Measurements from ENCODE around the gene ZACN.

Gene ZACN

DNA sequence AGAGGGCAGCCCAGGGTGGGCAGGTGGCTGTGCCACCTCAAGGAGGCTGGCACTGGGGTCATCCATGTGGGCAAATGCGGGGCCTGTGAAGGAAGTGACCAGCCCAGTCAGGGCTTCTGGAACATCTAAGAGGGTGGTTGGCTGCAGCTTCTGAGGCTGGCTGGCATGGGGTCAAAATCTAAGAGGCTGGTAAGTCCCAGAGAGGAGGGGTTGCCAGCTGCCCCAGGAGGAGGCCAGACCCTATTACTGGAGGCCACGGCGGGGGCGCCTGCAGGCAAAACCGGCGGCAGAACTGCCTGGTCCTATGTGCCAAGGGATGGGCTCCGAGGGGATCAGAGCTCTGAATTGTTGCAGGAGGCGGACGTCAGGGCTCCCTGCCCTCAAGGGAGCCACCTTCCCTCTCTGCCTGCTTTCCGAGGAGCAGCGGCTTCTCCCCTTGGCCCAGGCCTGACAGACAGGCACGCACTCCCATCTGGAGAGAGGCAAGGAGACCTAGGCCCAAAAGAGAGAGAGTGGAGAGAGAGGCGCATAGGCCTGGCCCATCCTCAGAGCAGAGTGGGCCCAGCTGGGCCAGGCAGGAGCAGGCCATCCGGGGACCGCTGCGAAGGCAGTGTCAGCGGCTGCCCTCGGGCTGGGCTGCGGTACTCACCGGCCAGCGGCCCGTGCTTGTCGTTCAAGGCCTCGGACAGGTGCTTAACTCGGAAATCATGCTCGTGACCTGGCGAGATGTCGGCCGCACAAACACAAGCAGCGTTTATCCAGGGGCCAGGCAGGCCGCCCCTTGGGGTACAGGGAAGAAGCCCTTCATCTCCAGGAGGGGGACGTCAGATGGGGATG is 10.9 kb downstream of the ZACN start:
- TF ChIP-seq CTCF (conservative IDR thresholded peaks at IDR 0.05; ENCODE audit: low read depth, low read length): no peak
- H3K4me3 ChIP-seq (ENCODE audit: low read depth, low read length): no peak overlapping the region
- no peak for DNase-seq (ENCODE audit: low read depth)

GRCh38 chr17:76090517-76091129 is 11.6 kb downstream of the ZACN start:
- no peak for TF ChIP-seq CTCF (conservative IDR thresholded peaks at IDR 0.05; ENCODE audit: low read depth, low read length)
- no peak for DNase-seq (ENCODE audit: low read depth)

GRCh38 chr17:76091526-76092286 is 12.7 kb downstream of the ZACN start:
- no peak overlapping the region for H3K4me3 ChIP-seq (ENCODE audit: low read depth, low read length)
- no peak for TF ChIP-seq CTCF (conservative IDR thresholded peaks at IDR 0.05; ENCODE audit: low read depth, low read length)
- DNase-seq (ENCODE audit: low read depth): no peak

More at GRCh38 chr17:76090517-76091129, 11.6 kb downstream of the ZACN start:
- H3K4me3 ChIP-seq (ENCODE audit: low read depth, low read length): no peak overlapping the region

GRCh38 chr17:76092526-76093413 is 13.8 kb downstream of the ZACN start:
- TF ChIP-seq CTCF (conservative IDR thresholded peaks at IDR 0.05; ENCODE audit: low read depth, low read length): no peak
- H3K4me3 ChIP-seq (ENCODE audit: low read depth, low read length): no peak overlapping the region
- DNase-seq (ENCODE audit: low read depth): no peak

GRCh38 chr17:76094046-76094445 is 15.1 kb downstream of the ZACN start:
- no peak overlapping the region for H3K4me3 ChIP-seq (ENCODE audit: low read depth, low read length)
- TF ChIP-seq CTCF (conservative IDR thresholded peaks at IDR 0.05; ENCODE audit: low read depth, low read length): no peak
- DNase-seq (ENCODE audit: low read depth): no peak

DNA sequence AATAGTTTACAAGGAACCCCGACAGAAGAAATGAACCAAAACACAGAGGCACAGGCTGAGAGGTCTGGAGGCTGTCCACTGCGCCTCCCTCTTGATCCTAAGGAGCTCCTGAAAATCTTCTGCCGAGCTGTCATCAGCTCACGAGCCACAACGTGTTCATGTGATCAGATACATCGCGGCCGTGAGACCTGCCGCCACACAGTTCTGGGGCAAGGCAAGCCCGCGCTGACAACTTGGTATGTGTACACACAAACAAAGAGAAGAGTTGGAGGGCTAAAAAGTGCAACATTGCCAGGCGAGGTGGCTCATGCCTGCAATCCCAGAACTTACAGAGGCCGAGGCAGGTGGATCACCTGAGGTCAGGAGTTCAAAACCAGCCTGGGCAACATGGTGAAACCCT is 17.0 kb downstream of the ZACN start:
- H3K4me3 ChIP-seq (ENCODE audit: low read depth, low read length): no peak overlapping the region
- DNase-seq (ENCODE audit: low read depth): no peak
- no peak for TF ChIP-seq CTCF (conservative IDR thresholded peaks at IDR 0.05; ENCODE audit: low read depth, low read length)

Data from choroid plexus epithelial cell (primary cell).